NCI-H524 (cell line): ENCODE measurements around the gene NACC1.

Experiments used
- DNase-seq, 2 experiments: peaks; one replicate each; lab custom pipeline; 2025; lab: John Stamatoyannopoulos, UW

The NACC1 gene

GRCh38 chr19:13117772-13118423, at the start of gene NACC1:
NACC1 (plus strand) TSS chr19:13118264; CDS start chr19:13135208, 16,944 bp downstream.
- DNase-seq: peak; percentile 80 to 91

- DNase-seq: no peak
These were observed 48.4 kb upstream of the NACC1 start for GRCh38 chr19:13069415-13070359.

GRCh38 chr19:13070425-13071140, 47.5 kb upstream of the NACC1 start:
- no peak for DNase-seq

GRCh38 chr19:13071444-13072187, 46.4 kb upstream of the NACC1 start:
- peak; percentile 35 to 50 for DNase-seq

- DNase-seq: no peak
These were observed 45.7 kb upstream of the NACC1 start for GRCh38 chr19:13072188-13072908.

- DNase-seq: no peak
These were observed 44.8 kb upstream of the NACC1 start for GRCh38 chr19:13073263-13073662.

GRCh38 chr19:13074378-13074777, 43.7 kb upstream of the NACC1 start:
- no peak for DNase-seq

GRCh38 chr19:13076320-13076719, 41.7 kb upstream of the NACC1 start:
- no peak for DNase-seq

- DNase-seq: no peak
These were observed 41.3 kb upstream of the NACC1 start for GRCh38 chr19:13076787-13077186.

GRCh38 chr19:13077240-13077639, 40.8 kb upstream of the NACC1 start:
- peak in 1 of 2 experiments; percentile 45 for DNase-seq

GRCh38 chr19:13078381-13078780, 39.7 kb upstream of the NACC1 start:
- no peak for DNase-seq

- peak in 1 of 2 experiments; percentile 43 for DNase-seq
These were observed 39.0 kb upstream of the NACC1 start for GRCh38 chr19:13078897-13079541.

- DNase-seq: peak in 1 of 2 experiments; percentile 36
These were observed 38.5 kb upstream of the NACC1 start for GRCh38 chr19:13079542-13079986.

GRCh38 chr19:13082192-13083007, 35.7 kb upstream of the NACC1 start:
- DNase-seq: peak; percentile 36 to 60

- DNase-seq: no peak
These were observed 35.1 kb upstream of the NACC1 start for GRCh38 chr19:13083008-13083404.

GRCh38 chr19:13083627-13084026, 34.4 kb upstream of the NACC1 start:
- DNase-seq: peak in 1 of 2 experiments; percentile 19

GRCh38 chr19:13085666-13086065, 32.4 kb upstream of the NACC1 start:
- peak in 1 of 2 experiments; percentile 28 for DNase-seq

GRCh38 chr19:13086341-13086740, 31.7 kb upstream of the NACC1 start:
- no peak for DNase-seq

GRCh38 chr19:13087295-13087694, 30.8 kb upstream of the NACC1 start:
- no peak for DNase-seq
